Ectodermal cell (in vitro differentiated cells): ENCODE measurements around the gene BACE1.
"Not testable (repeated sequence)": the region's sequence is repeated elsewhere in the genome, so short reads cannot be mapped to it uniquely, and the experiment has no call there.

Experiments
- H3K27ac ChIP-seq: 2 replicates; pipeline ENCODE4 v1.7.0; 2013; ENCODE audit warnings: mild to moderate bottlenecking, low read depth, low read length; ENCODE audit not compliant: insufficient read depth, poor library complexity, severe bottlenecking
- H3K27me3 ChIP-seq: 2 replicates; pipeline ENCODE4 v1.7.0; 2013; ENCODE audit warnings: mild to moderate bottlenecking, low read length; ENCODE audit not compliant: insufficient read depth, control insufficient read depth, poor library complexity, severe bottlenecking
- H3K36me3 ChIP-seq: one replicate; pipeline ENCODE4 v1.7.0; 2013; ENCODE audit warnings: low read length; ENCODE audit not compliant: control insufficient read depth, insufficient read depth
- H3K4me1 ChIP-seq: one replicate; pipeline ENCODE4 v1.7.0; 2013; ENCODE audit warnings: low read length; ENCODE audit not compliant: control insufficient read depth, insufficient read depth
- H3K4me3 ChIP-seq: 2 replicates; pipeline ENCODE4 v1.7.0; 2013; ENCODE audit warnings: low read depth, low read length, control low read depth; ENCODE audit not compliant: insufficient read depth
- H3K9me3 ChIP-seq: 2 replicates; pipeline ENCODE4 v1.7.0; 2013; ENCODE audit warnings: mild to moderate bottlenecking, low read length, moderate library complexity; ENCODE audit not compliant: control insufficient read depth
- WGBS, 2 experiments: methylation state at CpG; one replicate each; pipeline ENCODE4 v1.1.7; 2013; ENCODE audit warnings: missing lambda C conversion rate in 2 of 2; 5-methylcytosine and 5-hydroxymethylcytosine counted together

Gene BACE1

GRCh38 chr11:117328375-117329010, 12.4 kb upstream of the BACE1 start:
- peaks cover 7% of the 10 kb centered on the region for H3K4me1 ChIP-seq
- 31 to 33% methylated on average over 15 of the region's 15 CpGs for WGBS, 2 experiments
- H3K27ac ChIP-seq: no peak overlapping the region
- no peaks in the 10 kb centered on the region for H3K27me3 ChIP-seq
- H3K36me3 ChIP-seq: no peaks in the 10 kb centered on the region
- H3K9me3 ChIP-seq: no peaks in the 10 kb centered on the region
- H3K4me3 ChIP-seq: peak overlapping the region; percentile 54

GRCh38 chr11:117327567-117328374, 11.7 kb upstream of the BACE1 start, which contains the start of gene CEP164:
TSS of gene CEP164 (plus strand) at chr11:117327854. CDS start at chr11:117338587, 10,733 bp downstream.
- Histone ChIP-seq H3K27ac (no peak within 1 kb of the TSS), H3K4me1 (peaks cover 7% of the 10 kb centered on the region)
- WGBS, 2 experiments: 0 to 1% methylated on average over 64 of the region's 64 CpGs

GRCh38 chr11:117327255-117327566, 11.2 kb upstream of the BACE1 start:
- 19 to 24% methylated on average over 5 of the region's 5 CpGs for WGBS, 2 experiments
- H3K9me3 ChIP-seq, H3K36me3 ChIP-seq, H3K27me3 ChIP-seq, H3K27ac ChIP-seq, H3K4me1 ChIP-seq: not testable (repeated sequence)
- H3K4me3 ChIP-seq: peak overlapping the region; percentile 54

More at GRCh38 chr11:117327567-117328374, 11.7 kb upstream of the BACE1 start, which contains the start of gene CEP164:
- Histone ChIP-seq H3K9me3 (no peaks in the 10 kb centered on the region), H3K27me3 (no peaks in the 10 kb centered on the region), H3K36me3 (no peaks in the 10 kb centered on the region), H3K4me3 (peak within 1 kb of the TSS; percentile 54)

GRCh38 chr11:117319214-117319840, 3.3 kb upstream of the BACE1 start:
- H3K27me3 ChIP-seq: peaks cover 7% of the 10 kb centered on the region
- H3K9me3 ChIP-seq: no peaks in the 10 kb centered on the region
- H3K36me3 ChIP-seq: no peaks in the 10 kb centered on the region
- H3K27ac ChIP-seq: no peak overlapping the region
- peaks cover 7% of the 10 kb centered on the region for H3K4me1 ChIP-seq
- no peak overlapping the region for H3K4me3 ChIP-seq
- WGBS, 2 experiments: 90 to 91% methylated on average over 5 of the region's 5 CpGs

- Histone ChIP-seq H3K27me3 (peaks cover 7% of the 10 kb centered on the region), H3K27ac (no peak overlapping the region), H3K36me3 (no peaks in the 10 kb centered on the region), H3K9me3 (no peaks in the 10 kb centered on the region), H3K4me3 (no peak overlapping the region), H3K4me1 (peaks cover 7% of the 10 kb centered on the region)
- WGBS, 2 experiments: 89 to 92% methylated on average over 7 of the region's 7 CpGs
These were observed 2.7 kb upstream of the BACE1 start for GRCh38 chr11:117318738-117319137.

- no peaks in the 10 kb centered on the region for H3K36me3 ChIP-seq
- 4 to 5% methylated on average over 62 of the region's 62 CpGs for WGBS, 2 experiments
- H3K4me1 ChIP-seq: peaks cover 7% of the 10 kb centered on the region
- H3K27me3 ChIP-seq: peaks cover 7% of the 10 kb centered on the region
- H3K27ac ChIP-seq: no peak overlapping the region
- H3K9me3 ChIP-seq: no peaks in the 10 kb centered on the region
- peak overlapping the region; percentile 67 for H3K4me3 ChIP-seq
These were observed 515 bp downstream of the BACE1 start for GRCh38 chr11:117315285-117316196.

- Histone ChIP-seq H3K36me3 (no peaks in the 10 kb centered on the region), H3K4me1 (peaks cover 7% of the 10 kb centered on the region), H3K27me3 (peaks cover 7% of the 10 kb centered on the region), H3K9me3 (no peaks in the 10 kb centered on the region), H3K4me3 (peak overlapping the region; percentile 67), H3K27ac (no peak overlapping the region)
- WGBS, 2 experiments: 24 to 29% methylated on average over 10 of the region's 10 CpGs
These were observed 1.2 kb downstream of the BACE1 start for GRCh38 chr11:117314840-117315239.

- WGBS, 2 experiments: 77 to 84% methylated on average over 14 of the region's 14 CpGs
- H3K27me3 ChIP-seq: peaks cover 7% of the 10 kb centered on the region
- no peak overlapping the region for H3K27ac ChIP-seq
- H3K36me3 ChIP-seq: no peaks in the 10 kb centered on the region
- peaks cover 7% of the 10 kb centered on the region for H3K4me1 ChIP-seq
- H3K4me3 ChIP-seq: peak overlapping the region; percentile 67
- no peaks in the 10 kb centered on the region for H3K9me3 ChIP-seq
These were observed 2.0 kb downstream of the BACE1 start for GRCh38 chr11:117313828-117314768.

GRCh38 chr11:117313091-117313490, 3.0 kb downstream of the BACE1 start:
- H3K27ac ChIP-seq: no peak overlapping the region
- WGBS, 2 experiments: 93 to 94% methylated on average over 5 of the region's 5 CpGs

More at GRCh38 chr11:117313091-117313490, 3.0 kb downstream of the BACE1 start:
- Histone ChIP-seq H3K9me3 (no peaks in the 10 kb centered on the region), H3K36me3 (no peaks in the 10 kb centered on the region), H3K4me3 (no peak overlapping the region), H3K4me1 (peaks cover 7% of the 10 kb centered on the region), H3K27me3 (peaks cover 7% of the 10 kb centered on the region)
